Dendritic cell treated with granulocyte-macrophage colony-stimulating factor and Interleukin-4, amounts not matched to agents 40 ng/mL and 50 ng/mL, for 4 days (primary cell): Measurements from ENCODE around the gene CPNE7.
"Not testable (repeated sequence)": the region's sequence is repeated elsewhere in the genome, so short reads cannot be mapped to it uniquely, and the experiment has no call there.

Source experiments
- H3K27ac Mint-ChIP-seq: one replicate; pipeline ENCODE4 v1.8.0; 2022; ENCODE audit warnings: mild to moderate bottlenecking, mixed read lengths
- H3K27me3 Mint-ChIP-seq: one replicate; pipeline ENCODE4 v1.8.0; 2022; ENCODE audit warnings: mild to moderate bottlenecking, mixed read lengths
- H3K36me3 Mint-ChIP-seq: one replicate; pipeline ENCODE4 v1.8.0; 2022; ENCODE audit warnings: low read depth, mixed read lengths
- H3K4me1 Mint-ChIP-seq: one replicate; pipeline ENCODE4 v1.8.0; 2022; ENCODE audit warnings: low read depth, mixed read lengths
- H3K4me3 Mint-ChIP-seq: one replicate; pipeline ENCODE4 v1.8.0; 2022; ENCODE audit warnings: mild to moderate bottlenecking, moderate library complexity, mixed read lengths
- H3K9me3 Mint-ChIP-seq: one replicate; pipeline ENCODE4 v1.8.0; 2022; ENCODE audit warnings: mixed read lengths
- intact Hi-C: fragments of 100-400 bp; cut with micrococcal nuclease; formaldehyde crosslinking; loops from one replicate; pipeline ENCODE4 v1.15.0; 2022

The CPNE7 gene

DNA sequence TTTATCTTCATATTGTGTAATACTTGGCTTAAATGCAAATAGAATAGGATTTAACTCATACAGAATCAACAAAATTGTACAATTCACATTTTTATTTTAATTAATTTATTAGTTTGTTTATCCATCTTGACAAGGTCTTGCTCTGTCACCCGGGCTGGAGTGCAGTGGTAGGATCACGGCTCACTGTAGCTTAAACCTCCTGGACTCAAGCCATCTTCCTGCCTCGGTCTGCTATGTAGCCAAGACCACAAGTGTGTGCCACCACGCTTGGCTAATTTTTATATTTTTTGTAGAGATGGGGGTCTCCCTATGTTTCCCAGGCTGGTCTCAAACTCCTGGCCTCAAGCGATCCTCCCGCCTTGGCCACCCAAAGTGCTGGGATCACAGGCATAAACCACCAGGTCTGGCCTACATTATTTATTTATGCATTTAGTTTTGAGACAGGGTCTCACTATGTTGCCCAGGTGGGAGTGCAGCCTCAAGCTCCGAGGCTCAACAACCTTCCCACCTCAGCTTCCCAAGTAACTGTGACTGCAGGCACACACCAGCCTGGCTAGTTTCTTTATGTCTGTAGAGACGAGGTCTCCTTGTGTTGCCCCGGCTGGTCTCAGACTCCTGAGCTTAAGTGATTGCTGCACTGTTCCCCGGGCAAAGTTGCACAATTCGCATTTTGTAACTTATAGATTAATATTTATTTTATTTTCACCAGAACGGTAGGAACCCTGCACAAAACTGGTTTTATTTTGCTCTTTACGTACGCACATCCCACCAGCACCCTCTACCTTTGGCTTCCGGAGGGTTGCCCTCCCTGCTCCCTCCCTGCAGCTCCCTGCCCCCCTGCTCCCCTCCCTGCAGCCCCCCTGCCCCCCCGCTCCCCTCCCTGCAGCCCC lies 42.8 kb downstream of the CPNE7 start:
- Mint-ChIP-seq H3K9me3 (no peaks in the 10 kb centered on the region), H3K27ac (no peak overlapping the region), H3K4me3 (no peak overlapping the region), H3K27me3 (peaks cover 37% of the 10 kb centered on the region), H3K4me1 (peaks cover 2% of the 10 kb centered on the region), H3K36me3 (no peaks in the 10 kb centered on the region)
- intact Hi-C loops: no loop called here

DNA sequence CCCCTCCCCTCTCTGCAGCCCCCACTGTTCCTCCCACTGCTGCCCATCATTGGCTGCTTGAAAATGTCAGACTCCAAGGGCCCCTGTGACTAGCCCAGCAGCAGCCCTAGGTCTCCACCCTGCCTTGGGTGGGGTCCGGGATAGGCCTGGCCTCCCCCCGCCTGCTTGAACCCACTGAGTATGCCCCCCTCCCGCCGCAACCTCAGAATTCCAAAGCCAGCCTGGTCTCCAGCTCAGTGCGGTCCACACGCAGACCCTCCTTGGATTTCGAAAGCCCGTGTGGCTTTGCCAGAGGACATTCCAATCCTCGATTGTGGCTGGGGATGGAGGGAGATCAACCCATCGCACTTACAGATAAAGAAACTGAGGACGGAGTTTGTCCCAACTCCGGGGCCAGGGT lies 44.3 kb downstream of the CPNE7 start:
- intact Hi-C loops: no loop called here
- no peaks in the 10 kb centered on the region for H3K4me1 Mint-ChIP-seq
- H3K9me3 Mint-ChIP-seq: no peaks in the 10 kb centered on the region
- H3K36me3 Mint-ChIP-seq: no peaks in the 10 kb centered on the region
- peaks cover 45% of the 10 kb centered on the region for H3K27me3 Mint-ChIP-seq
- no peak overlapping the region for H3K27ac Mint-ChIP-seq
- no peak overlapping the region for H3K4me3 Mint-ChIP-seq

DNA sequence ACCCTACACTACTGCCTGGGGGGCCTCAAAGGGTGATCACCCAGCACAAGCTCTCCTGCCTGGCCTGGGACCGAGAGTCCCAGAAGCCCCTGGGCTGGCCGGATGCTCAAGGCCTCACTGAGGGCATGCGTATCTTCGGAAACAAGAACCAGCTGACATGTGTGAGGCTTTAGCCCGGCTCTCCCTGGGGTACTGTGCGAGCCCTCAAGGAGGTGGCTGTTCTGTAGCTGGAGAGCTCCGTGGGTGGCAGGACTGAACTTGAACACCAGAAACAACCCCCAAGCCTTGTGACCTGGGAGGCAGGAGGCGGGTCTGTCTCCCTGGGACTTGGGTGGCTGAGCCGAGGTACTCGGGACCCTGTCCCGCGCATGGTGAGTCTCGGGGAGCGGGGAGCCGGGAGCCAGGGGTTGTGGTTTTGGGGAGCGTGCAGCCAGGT lies 44.9 kb downstream of the CPNE7 start:
- Mint-ChIP-seq H3K9me3 (no peaks in the 10 kb centered on the region), H3K4me1 (no peaks in the 10 kb centered on the region), H3K4me3 (no peak overlapping the region), H3K27ac (no peak overlapping the region), H3K27me3 (peaks cover 48% of the 10 kb centered on the region), H3K36me3 (no peaks in the 10 kb centered on the region)
- intact Hi-C loops: no loop called here

DNA sequence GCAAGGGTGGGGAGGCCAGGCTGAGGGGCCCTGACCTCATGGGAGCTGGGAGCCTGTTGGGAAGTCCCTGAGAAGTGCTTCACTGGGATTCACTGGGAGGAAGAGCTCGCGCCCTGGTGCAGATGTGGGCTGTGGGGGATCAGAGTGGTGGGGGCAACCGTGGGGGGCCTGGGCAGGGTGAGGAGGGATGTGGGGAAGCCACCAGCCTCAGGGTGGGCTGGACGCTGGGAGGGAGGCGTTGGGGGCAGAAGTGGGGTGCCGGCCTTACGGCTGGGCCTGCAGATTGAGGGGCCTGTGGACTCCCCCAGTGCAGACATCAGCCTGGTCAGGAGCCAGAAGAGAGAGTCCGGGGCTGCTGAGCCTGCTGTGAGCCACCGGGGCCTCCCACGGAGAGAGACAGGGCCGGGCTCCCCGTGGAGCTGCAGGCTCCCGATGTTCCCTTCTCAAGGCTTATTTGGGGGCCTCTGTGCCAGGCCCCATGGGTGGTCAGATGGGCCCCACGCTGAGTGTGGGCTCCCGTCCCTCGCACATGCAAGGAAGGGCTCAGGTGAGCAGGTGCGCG lies 45.7 kb downstream of the CPNE7 start:
- no peaks in the 10 kb centered on the region for H3K4me1 Mint-ChIP-seq
- H3K4me3 Mint-ChIP-seq: no peak overlapping the region
- H3K27ac Mint-ChIP-seq: no peak overlapping the region
- no peaks in the 10 kb centered on the region for H3K9me3 Mint-ChIP-seq
- H3K27me3 Mint-ChIP-seq: peaks cover 46% of the 10 kb centered on the region
- intact Hi-C loops: no loop called here
- no peaks in the 10 kb centered on the region for H3K36me3 Mint-ChIP-seq

DNA sequence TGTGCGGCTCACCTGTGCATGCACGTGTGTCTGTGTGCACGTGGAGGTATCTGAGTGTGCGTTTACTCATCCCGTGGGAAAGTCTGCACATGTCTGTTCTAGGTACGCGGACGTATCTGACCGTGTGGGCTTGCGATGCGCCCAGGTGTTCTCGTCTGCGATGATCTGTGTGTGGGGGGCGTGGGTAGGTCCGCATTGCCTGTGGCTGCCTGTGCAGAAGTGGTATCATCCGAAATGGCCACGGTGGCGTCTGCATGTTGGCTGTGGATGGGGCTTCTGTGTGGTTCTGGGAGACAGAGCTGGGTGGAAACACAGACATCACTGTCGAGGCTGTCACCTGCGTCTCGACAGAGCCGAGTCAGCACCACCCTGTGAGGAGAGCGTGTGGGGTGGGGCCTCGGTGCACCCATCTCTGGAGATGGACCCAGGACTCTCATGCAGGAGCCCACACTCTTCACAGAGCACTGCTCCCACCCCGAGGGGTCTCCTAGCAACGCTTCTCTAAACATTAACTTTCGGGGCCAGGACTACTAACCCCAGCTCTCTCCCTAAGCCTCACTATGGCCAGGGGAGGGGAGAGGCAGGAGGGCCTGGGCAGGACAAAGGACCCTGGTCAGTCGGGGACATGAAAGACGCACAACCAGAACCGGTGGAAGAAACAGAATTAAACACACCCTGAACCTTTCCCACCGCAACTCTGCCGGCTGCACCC lies 46.3 kb downstream of the CPNE7 start:
- intact Hi-C loops: no loop called here
- Mint-ChIP-seq H3K4me3 (no peak overlapping the region), H3K4me1 (no peaks in the 10 kb centered on the region), H3K27me3 (peaks cover 45% of the 10 kb centered on the region), H3K27ac (no peak overlapping the region), H3K9me3 (no peaks in the 10 kb centered on the region), H3K36me3 (no peaks in the 10 kb centered on the region)

DNA sequence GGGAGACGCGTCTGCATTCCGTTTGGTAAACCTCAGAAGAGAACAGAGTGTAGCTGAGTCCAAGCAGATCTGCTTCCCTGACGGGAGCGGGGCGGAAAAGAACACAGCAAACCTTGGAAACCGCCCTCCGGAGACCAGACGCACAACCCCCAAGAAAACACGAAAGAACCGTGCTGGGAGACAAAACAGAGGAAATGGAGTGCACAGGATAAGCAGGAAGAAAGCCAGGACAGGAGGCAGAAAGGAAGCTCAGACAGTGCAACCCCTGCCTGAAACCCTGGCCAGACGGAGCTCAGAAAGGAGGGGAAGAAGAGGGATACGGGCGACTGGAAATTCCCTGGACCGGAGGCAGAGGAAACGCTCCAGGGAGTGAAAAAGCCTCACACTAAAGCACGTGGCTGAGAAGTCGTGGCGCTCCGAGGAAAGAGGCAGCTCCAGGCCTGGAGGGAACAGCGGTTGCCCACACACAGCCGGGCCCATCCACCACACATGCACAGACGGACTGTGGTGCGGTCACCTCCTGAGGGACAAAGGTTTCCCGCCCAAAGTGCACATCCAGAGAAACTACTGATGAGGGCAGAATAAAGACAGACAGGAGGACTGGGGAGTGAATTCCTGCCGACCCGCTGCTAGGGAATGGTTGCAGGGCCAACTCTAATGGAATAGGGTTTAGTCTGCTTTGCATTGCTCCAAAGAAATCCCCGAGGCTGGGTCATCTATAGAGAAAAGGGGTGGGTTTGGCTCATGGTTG lies 48.1 kb downstream of the CPNE7 start:
- Mint-ChIP-seq H3K36me3 (no peaks in the 10 kb centered on the region), H3K4me1 (no peaks in the 10 kb centered on the region), H3K9me3 (no peaks in the 10 kb centered on the region), H3K27ac (no peak overlapping the region), H3K4me3 (no peak overlapping the region), H3K27me3 (peaks cover 41% of the 10 kb centered on the region)
- intact Hi-C loops: no loop called here

DNA sequence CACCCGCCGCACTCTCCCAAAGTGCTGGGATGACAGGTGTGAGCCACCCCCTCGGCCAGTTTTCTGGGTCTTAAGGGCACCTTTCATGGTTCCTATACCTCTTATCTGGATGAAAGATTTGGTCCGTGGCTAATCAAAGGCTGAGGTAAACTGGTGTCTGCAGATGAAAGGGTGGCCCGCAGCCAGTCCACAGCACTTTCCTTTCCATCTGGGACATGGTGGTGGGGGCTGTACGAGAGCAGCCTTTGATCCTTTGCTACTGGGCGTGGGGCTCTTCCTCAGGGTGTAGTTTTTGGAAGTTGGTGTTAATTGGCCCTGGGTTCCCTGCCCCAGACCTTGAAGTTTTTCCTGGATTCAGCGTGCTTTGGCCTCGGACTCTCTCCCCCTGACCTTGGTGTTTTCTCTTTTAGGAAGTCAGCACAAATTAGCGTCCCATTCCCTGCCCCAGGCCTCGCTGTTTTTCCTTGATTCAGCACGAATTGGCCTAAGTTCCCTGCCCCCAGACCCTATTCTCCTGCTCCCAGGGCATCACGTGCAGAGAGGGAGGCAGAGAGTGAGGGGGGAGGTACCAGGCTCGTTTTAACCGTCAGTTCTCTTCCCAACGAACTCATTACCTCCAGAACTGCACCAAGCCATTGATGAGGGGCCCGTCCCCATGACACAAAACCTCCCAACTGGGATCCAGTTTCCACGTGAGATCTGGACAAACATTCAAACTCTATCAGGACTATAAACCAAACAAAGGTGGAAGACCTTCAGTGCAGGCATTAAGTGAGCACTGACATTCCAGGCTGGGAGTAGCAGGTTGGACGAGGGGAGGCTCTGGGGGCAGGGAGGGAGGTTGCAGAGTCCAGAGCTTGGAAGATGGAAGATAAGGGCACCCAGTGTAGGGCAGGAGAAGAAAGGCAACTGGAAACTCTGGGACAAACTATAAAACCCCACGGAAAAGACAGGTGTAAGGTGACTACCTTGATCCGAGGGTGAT lies 49.5 kb downstream of the CPNE7 start:
- Mint-ChIP-seq H3K9me3 (no peaks in the 10 kb centered on the region), H3K4me1 (no peaks in the 10 kb centered on the region), H3K27ac (no peak overlapping the region), H3K4me3 (no peak overlapping the region), H3K36me3 (no peaks in the 10 kb centered on the region), H3K27me3 (peaks cover 41% of the 10 kb centered on the region)
- intact Hi-C loops: no loop called here

DNA sequence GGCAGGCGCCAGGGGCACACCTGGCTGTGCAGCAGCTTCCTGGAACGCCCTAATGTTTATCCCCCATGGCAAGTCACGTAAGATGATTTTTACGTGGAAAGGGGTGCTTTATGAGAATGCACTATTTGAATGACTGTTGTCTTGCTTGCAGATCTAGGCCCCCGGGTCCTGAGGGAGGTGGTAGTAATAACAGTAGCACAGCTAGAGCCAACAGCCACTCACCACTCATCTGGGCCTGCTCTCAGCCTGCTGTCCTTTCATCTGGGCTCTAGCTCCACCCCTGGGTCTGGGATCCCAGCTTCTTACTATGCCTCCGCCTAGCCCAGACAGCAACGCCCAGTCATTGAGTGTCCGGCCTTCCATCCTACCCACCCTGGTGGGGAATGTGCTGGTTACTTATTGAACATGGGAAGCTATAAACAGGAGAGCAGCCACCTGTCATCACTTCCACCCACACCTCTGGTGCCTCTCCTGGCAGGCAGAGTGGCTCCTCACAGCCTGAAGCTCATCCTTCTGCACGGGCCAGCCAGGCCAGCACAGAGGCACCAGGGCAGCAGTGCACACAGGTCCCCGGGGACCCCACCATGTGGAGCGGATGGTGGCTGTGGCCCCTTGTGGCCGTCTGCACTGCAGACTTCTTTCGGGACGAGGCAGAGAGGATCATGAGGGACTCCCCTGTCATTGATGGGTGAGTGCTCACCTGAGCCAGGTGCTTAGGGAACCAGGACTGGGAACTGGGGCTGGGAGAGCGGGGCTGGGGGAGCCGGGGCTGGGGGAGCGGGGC lies 54.5 kb downstream of the CPNE7 start:
- peaks cover 6% of the 10 kb centered on the region for H3K9me3 Mint-ChIP-seq
- no peaks in the 10 kb centered on the region for H3K36me3 Mint-ChIP-seq
- H3K4me1 Mint-ChIP-seq: no peaks in the 10 kb centered on the region
- H3K27ac Mint-ChIP-seq: no peak overlapping the region
- intact Hi-C loops: no loop called here
- peaks cover 16% of the 10 kb centered on the region for H3K27me3 Mint-ChIP-seq
- H3K4me3 Mint-ChIP-seq: no peak overlapping the region

DNA sequence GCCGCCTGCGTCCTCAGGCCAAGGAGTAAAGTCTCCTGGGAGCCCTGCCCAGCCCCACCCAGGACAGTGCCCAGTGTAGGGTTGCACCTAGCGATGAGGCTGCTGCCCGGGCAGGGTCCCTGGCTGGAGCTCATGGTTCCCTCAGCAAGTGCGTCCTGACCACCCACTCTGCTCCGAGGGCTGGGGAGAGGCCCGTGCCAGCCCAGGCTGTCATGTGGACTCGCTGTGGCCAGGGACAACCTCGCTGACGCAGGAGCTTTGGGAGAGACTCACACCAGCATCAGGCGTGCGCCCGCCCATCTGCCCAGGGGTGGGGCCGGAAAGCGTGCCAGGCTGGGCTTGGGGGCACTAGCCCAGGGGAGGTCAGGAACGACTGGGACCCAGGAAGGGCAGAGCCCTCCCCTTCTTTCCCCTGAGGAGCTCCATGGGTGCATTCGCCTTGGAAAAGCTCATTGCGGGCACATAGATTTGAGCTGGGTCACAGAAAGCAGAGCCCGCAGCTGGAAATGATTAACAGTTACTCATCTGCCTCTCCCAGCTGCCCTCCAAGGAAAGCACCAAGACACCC lies 57.6 kb downstream of the CPNE7 start:
- Mint-ChIP-seq H3K27ac (no peak overlapping the region), H3K4me1 (no peaks in the 10 kb centered on the region), H3K4me3 (no peak overlapping the region), H3K36me3 (no peaks in the 10 kb centered on the region), H3K9me3 (peaks cover 10% of the 10 kb centered on the region), H3K27me3 (peaks cover 18% of the 10 kb centered on the region)
- intact Hi-C loops: no loop called here

DNA sequence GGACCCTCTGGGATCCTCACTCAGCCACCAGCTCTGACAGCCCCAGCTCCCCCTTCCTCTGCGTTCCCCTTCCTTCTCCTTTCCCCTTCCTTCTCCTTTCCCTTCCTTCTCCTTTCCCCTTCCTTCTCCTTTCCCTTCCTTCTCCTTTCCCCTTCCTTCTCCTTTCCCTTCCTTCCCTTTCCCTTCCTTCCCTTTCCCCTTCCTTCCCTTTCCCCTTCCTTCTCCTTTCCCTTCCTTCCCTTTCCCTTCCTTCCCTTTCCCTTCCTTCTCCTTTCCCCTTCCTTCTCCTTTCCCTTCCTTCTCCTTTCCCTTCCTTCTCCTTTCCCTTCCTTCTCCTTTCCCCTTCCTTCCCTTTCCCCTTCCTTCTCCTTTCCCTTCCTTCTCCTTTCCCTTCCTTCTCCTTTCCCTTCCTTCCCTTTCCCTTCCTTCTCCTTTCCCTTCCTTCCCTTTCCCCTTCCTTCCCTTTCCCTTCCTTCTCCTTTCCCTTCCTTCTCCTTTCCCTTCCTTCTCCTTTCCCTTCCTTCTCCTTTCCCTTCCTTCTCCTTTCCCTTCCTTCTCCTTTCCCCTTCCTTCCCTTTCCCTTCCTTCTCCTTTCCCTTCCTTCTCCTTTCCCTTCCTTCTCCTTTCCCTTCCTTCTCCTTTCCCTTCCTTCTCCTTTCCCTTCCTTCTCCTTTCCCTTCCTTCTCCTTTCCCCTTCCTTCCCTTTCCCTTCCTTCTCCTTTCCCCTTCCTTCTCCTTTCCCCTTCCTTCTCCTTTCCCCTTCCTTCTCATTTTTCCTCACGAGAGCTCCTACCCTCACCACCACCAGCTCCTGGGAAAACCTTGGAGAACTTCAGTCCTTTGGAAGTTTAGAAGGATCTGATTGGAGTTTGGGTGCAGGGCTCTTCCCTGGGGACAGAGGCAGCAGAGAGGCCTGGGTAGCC lies 59.2 kb downstream of the CPNE7 start:
- intact Hi-C loops, H3K4me1 Mint-ChIP-seq, H3K36me3 Mint-ChIP-seq, H3K4me3 Mint-ChIP-seq, H3K27ac Mint-ChIP-seq: not testable (repeated sequence)
- peaks cover 18% of the 10 kb centered on the region for H3K27me3 Mint-ChIP-seq
- H3K9me3 Mint-ChIP-seq: peaks cover 10% of the 10 kb centered on the region

DNA sequence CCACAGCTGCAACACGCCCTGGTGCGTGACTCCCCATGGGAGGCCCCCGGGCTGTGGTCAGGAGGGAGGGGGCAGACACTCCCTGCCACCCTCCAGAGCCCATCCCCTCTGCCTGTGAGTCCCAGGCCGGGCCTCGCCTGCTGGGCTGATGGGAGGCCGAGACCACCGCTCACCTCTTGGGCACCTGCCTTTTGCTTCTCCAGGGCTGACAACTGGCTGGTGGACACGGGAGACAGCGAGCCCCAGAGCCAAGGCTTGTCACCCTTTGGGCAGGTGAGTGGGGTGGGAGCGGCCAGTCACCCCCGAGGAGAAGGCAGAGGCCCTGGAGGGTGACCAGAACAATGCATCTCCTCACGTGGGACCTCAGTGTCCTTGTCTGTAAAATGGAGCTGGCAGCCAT lies 61.1 kb downstream of the CPNE7 start:
- H3K4me3 Mint-ChIP-seq: no peak overlapping the region
- intact Hi-C loops: no loop called here
- no peak overlapping the region for H3K27ac Mint-ChIP-seq
- H3K27me3 Mint-ChIP-seq: peaks cover 22% of the 10 kb centered on the region
- H3K4me1 Mint-ChIP-seq: peaks cover 9% of the 10 kb centered on the region
- peaks cover 10% of the 10 kb centered on the region for H3K9me3 Mint-ChIP-seq
- H3K36me3 Mint-ChIP-seq: no peaks in the 10 kb centered on the region
